ENCODE results near the gene FOXQ1.
"Not testable (repeated sequence)": the region's sequence is repeated elsewhere in the genome, so short reads cannot be mapped to it uniquely, and the experiment has no call there.

FOXQ1 gene

GRCh38 chr6:1291381-1291780, 20.5 kb upstream of the FOXQ1 start:
- DNase-seq, result no peak

DNA sequence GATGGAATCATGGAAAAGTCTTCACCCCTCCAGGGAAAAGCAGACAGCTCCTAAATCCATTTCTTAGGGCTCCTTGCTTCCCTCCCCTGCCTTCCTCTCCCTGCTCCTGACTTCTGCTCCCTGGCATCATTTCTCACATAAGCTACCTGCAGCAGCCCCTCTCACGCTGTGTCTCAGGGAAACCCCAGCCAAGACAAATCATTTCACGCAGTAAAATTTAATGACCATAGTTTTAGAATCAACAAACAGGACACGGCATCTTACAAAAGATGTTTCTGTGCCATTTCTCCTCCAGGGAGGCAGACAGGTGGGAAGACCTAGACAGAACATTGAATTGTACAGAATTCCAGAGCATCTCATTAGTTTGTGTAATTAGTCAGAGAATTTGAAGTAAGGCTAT, 16.5 kb upstream of the FOXQ1 start:
- DNase-seq, result no peak

DNA sequence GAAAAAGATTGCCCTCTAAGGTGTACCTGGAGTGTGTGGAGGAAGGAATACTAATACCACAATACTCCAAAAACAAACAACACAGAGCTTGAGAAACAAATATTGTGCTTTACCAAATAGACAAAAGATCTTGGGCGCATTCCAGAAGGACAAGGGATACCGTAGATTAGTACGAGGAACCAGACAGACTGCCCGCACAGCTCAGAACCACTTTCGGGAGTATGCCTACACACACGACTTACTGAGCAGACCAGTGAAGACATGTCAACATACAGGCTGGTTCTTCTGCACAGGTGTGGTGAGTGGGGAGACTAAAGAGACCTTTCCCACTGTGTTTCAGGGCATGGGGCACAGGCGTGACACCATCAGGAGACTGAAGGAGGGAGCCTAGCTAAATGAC, 15.8 kb upstream of the FOXQ1 start:
- DNase-seq, result no peak

DNA sequence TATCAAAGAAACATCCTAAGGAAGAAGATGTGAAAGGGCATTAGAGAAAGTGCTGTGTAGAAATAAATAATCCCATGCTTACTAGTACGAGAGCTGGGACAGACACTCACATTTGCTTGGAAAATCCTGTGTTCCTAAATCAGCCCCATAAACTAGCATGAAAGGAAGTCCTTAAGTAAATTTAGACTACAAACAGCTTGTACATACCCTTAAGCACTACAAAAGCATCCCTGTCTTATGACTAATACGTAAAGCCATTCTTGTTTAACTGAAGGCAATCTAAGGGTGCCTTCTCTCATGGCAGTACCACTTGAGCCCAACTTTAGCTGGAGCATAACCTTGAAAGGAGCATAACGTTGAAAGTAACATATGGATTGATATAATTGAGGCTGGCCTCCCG, 15.4 kb upstream of the FOXQ1 start:
- DNase-seq, result no peak

DNA sequence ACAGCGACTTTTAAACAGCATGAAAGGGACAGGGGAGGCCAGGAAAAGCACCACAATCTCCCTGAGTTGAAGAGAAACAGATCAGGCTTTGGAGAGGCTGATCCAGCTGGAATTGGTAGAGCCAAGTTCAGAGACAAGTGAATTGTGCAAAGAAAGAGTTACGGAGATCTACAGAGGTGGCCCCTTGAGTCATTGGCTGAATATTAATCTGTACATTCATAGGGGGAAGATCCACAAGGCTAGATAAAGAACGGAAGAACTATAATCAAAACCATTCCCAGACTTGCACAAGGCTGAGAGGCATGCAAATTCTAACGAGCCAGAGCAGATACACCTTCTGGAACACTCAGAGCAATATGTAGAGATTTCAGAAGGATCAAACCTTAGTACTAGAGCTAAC, 14.2 kb upstream of the FOXQ1 start:
- no peak for DNase-seq

GRCh38 chr6:1298768-1299167, 13.1 kb upstream of the FOXQ1 start:
- no peak for DNase-seq

DNA sequence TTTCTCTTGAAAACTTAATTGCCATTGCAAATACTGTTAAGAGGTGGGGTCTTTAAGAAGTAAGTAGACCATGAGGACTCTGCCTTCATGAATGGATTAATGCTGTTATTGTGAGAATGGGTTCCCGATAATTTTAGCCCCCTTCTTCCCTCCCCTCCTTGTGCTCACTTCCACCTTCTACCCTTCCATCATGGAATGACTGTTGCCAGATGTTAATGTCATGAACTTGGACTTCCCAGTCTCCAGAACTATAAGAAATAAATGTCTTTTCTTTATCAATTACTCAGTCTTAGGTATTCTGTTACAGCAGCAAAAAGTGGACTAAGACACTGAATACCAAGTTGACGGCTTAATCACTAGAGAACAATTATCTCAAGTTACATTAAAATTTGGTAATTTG, 5.8 kb upstream of the FOXQ1 start:
- DNase-seq, result no peak

DNA sequence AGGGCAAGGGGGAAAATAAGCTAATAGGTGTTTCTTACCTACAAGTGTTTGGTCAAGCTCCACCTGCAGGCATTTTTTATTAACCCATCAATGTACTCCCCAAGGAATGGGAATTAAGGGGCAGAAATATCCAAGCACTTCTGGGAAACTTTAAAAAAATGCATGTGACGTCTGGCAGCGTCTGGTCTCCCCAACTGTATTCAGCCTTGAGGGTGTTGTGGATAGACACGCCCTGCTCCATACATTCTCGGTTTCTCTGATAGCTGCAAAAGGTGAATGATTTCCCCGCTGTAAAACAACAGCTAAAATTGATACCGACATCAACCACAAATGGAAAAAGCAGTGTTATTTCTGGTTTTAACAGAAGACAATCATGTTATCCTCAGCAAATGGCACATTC, 2.5 kb upstream of the FOXQ1 start:
- DNase-seq, result no peak

DNA sequence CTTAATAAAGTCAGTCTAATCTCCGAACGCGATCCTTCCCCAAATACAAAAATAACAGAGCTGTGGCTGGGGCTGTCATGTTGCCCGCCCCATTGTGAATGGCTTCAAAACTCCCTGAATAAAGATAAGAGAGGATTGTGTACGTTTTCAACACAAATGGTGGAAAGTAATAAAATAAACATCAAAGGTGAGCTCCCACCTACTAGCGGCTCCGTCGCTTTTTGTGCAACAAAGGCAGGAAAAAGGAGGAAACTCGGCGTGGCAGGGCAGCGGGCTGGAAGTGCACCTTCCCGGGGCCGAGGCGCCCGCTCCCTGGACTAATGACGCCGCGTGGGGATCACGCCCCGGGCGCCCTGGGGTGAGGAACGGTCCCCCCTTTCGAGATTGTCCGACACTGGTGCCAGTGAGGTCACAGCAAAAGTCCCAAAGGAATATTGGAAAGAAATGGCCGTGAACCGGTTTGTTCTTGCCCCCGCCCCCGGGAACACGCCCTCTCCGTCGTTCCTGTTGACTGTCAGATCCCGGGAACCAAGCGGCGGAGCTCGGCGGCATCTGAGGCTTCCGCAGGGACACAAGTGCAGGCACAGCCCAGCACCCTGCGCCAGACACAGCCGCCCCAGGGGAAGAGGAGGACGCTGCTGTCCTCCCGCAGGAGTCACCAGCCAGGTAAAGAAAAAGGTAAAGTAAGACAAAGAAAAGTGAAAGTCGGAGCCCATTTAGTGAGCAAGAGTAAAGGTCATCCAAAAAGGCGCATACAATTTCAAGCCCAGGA, 1.1 kb upstream of the FOXQ1 start:
- DNase-seq, result no peak

DNA sequence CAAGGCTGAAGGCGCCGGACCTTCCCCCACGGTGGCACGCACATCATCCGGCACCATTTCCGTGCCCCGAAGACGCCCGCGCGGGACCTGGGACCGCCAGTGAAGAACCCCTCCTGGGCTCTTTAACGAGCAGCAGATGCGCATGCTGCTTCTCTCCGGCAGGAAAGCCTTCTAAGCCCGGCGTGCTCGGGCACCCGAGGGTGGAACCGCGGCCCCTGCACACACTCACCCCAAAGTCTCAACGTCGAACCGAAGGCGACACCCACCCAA, 240 bp downstream of the FOXQ1 start:
- no peak for DNase-seq

DNA sequence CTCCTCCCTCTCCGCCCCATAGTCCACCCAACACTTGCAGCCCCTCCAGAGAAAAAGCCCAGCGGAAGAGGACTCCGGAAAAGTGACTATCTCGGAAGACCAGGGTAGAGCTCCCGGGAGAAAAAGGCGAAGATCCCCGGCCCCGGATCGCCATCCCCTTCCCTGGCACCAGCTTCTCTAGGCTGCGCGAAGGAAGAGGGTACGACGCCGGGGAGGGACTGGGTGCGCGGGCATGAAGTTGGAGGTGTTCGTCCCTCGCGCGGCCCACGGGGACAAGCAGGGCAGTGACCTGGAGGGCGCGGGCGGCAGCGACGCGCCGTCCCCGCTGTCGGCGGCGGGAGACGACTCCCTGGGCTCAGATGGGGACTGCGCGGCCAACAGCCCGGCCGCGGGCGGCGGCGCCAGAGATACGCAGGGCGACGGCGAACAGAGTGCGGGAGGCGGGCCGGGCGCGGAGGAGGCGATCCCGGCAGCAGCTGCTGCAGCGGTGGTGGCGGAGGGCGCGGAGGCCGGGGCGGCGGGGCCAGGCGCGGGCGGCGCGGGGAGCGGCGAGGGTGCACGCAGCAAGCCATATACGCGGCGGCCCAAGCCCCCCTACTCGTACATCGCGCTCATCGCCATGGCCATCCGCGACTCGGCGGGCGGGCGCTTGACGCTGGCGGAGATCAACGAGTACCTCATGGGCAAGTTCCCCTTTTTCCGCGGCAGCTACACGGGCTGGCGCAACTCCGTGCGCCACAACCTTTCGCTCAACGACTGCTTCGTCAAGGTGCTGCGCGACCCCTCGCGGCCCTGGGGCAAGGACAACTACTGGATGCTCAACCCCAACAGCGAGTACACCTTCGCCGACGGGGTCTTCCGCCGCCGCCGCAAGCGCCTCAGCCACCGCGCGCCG, 822 bp downstream of the FOXQ1 start:
- DNase-seq, result no peak

- DNase-seq, result no peak
These were observed 1.5 kb downstream of the FOXQ1 start for GRCh38 chr6:1313384-1313766.

DNA sequence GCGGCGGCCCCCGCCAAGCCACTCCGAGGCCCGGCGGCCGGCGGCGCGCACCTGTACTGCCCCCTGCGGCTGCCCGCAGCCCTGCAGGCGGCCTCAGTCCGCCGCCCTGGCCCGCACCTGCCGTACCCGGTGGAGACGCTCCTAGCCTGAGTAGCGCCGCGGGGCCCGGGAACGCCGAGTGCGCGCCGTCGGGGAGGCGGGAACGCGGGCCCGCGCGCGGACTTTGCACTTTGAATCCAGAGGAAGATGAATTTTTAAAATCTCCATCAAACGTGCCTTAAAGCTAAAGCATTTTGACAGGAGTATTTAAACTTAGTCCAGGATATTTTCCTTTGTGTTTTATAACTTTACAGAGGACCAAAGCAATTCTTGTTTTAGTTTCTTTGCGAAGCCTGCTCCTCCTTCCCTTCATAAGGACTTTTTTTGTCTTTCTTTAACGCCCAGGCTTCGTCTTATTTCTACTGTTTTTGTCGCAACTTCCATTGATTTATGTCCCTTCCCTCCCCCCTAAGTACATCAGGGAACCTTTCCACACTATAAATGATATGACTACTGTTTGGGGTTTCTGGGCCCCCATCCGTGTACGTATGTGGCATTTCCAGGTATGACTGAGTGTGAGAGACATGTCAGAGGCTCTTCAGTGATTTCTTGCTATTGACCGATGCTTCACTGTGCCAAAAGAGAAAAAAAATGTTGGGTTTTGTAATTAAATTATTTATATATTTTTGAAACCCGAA, 2.0 kb downstream of the FOXQ1 start:
- DNase-seq, result no peak

GRCh38 chr6:1314617-1315016, 2.7 kb downstream of the FOXQ1 start:
- no peak for DNase-seq

DNA sequence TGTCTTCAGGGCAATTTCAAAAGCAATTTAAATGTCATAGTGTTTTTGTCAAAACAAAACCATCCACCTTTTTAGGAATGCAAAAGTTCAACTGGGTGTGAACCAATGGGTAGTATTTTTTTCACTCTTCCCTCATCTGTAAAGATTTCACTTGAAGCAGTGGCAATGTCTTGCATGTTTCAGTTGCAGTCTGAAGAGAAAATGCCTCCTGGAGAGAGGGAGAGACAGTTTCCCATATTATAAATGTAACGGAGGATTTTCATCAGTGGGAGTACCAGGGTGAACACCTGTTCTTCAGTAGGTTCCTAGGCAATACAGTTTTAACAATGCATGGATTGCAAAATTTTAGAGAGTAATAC, 3.3 kb downstream of the FOXQ1 start:
- no peak for DNase-seq

GRCh38 chr6:1315560-1316386, 3.9 kb downstream of the FOXQ1 start:
- no peak for DNase-seq

DNA sequence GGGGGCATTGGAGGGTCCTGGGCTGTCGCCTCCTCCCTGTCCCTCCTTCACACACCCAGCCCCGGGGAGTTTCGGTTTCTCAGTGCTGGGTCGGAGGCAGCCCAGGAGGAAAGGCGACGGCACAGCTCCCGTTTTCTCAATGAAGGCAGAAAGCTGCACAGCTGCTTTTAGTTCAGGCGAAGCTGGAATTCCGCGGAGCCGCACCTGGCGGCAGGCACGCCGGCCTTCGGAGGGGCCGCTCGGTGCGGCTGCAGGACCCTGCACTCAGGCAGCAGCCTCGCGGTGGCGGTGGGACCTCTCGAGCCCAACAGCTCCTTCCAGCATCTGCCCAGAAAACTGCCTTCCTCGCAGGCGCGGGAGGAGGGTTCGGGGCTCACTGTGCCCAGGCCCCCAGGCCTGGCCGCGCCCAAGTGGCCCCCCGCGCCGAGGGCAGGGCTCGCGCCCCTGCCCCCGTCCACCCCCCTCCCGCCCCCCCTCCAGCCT, 4.6 kb downstream of the FOXQ1 start:
- no peak for DNase-seq

DNA sequence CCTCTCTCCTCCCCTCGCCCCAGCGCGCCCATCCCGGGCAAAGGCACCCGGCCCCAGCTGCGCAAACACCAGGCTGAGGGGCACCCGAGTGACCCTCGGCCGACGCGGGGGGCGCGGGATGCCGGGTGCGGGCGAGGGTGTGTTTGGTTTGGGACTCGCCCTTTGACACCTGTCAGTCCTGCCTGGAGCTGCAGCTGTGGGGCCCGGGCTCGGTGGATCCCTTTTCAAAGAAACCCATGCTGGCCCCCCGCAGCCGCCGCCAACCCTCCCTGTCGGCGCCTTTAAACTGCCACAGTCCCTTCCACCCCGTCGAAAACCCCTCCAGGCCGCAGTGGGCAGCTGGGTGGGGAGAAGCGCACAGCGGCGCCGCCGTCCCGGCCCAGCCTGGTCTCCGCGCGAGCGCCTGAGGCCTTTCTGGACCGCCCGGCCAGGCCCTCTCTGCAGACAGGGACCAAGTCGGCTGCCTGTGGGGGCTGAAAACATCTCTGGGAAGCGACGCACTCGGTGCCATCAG, 5.5 kb downstream of the FOXQ1 start:
- no peak for DNase-seq

DNA sequence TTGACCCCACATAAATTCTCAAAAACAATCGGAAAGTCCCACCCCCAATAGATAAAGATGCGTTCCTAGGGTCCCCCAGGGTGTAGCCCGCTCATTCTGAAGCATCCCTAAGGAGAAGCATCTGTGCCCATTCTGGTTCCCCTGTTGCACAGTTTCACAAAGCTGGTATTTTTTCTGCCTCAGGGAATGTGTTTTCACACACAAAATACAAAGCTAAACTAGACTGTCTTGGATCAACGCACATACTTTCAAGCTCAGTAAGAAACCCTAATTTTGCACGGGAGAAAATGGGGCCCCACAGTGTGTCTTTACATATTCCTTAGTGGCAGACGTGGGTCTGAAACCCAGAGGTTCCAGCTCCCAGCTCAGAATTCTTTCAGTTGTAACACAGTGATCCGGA, 6.1 kb downstream of the FOXQ1 start:
- DNase-seq, result no peak

DNA sequence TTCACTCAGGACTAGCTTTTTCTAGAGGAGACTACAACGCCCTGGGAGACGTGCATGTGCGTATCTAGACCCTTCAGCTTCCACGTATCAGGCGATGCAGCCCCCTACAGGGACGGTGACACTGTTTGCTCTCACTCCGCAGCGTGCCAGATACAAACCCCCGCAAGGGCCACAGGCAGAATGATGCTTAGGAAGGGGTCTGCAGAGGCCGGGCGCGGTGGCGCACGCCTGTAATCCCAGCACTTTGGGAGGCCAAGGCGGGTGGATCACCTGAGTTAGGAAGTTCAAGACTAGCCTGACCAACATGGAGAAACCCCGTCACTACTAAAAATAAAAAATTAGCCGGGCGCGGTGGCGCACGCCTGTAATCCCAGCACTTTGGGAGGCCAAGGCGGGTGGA, 6.7 kb downstream of the FOXQ1 start:
- DNase-seq, result not testable (repeated sequence)

DNA sequence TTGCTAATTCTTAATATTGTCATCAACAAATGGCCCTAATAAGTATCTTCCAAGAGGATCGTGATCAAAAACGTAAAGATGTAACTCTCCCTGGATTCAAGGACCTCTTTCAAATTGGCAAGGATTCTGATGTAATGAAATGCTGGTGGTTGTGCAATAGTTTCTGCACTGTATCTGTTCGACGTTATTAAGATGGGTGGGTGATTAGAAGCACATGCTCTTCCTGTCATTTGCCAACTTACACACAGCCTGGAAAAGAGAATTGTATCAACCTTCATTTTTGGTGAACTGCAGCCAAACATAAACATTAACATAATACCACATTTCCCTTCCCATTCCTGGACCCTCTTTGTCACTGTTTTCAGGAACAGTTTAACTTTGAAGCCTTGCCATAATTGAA, 9.8 kb downstream of the FOXQ1 start:
- no peak for DNase-seq

DNA sequence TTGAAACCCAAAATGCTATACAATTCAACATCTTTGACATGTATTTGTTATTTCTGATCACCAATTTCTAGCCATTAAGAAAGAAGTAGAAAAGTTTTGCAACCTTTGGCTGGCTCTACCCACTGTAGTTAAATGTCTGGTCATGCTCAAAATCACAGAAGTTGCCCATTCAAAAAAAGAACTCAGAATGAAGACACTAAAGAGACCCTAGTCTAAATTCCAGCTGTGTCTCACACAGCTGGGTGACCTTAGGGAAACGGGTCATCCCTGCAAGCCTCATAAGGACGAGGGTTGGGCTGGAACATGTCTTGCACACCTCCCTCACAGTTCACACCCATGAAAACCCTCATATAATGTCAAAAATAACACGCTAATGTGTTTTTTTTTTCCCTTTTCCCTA, 10.3 kb downstream of the FOXQ1 start:
- DNase-seq, result no peak

GRCh38 chr6:1322696-1323219, 10.9 kb downstream of the FOXQ1 start:
- DNase-seq, result no peak

Data from DMS 273 treated with DMSO at 0.1 percent for 48 hours (cell line).